GM21717 (cell line): ENCODE measurements around the gene NKAPL.
"Not testable (repeated sequence)": the region's sequence is repeated elsewhere in the genome, so short reads cannot be mapped to it uniquely, and the experiment has no call there.

Experiments
- ATAC-seq: cut with Tn5 transposase; IDR thresholded peaks from one replicate; pipeline ENCODE4 v1.9.1; 2021; ENCODE audit warnings: mild to moderate bottlenecking, moderate library complexity; ENCODE audit not compliant: unreplicated experiment

The NKAPL gene

GRCh38 chr6:28295326-28295725 is 36.2 kb downstream of the NKAPL start:
- ATAC-seq: no peak

GRCh38 chr6:28296520-28297060 is 37.5 kb downstream of the NKAPL start:
- ATAC-seq: no peak

GRCh38 chr6:28303570-28303969 is 44.5 kb downstream of the NKAPL start:
- ATAC-seq: peak; percentile 82

GRCh38 chr6:28306363-28306762 is 47.3 kb downstream of the NKAPL start:
- ATAC-seq: not testable (repeated sequence)
